Endothelial cell of umbilical vein (primary cell): ENCODE data around the gene A4GNT. TPM values are rescaled to one million over a fixed set of nuclear protein-coding genes. Genes with fewer than 3 reads are reported as not detected.

Experiments used
- BruUV-seq: library from RNA; stranded (reverse); fragments of 400-500 nt; replicated peaks from 2 replicates; lab custom pipeline; 2021; lab: Mats Ljungman, UMichigan
- CTCF ChIA-PET: fragments of 300-600, 350-600 bp; sonication (Branson Sonifier 250); formaldehyde crosslinking; loops from one replicate; lab custom pipeline; 2021; ENCODE audit warnings: antibody characterized with exemption, inconsistent platforms; lab: Charles Lee
- POLR2A ChIA-PET: fragments of 300-600, 350-600 bp; sonication (Branson Sonifier 250); formaldehyde crosslinking; loops from one replicate; lab custom pipeline; 2021; ENCODE audit warnings: antibody characterized with exemption, inconsistent platforms; lab: Charles Lee
- DNase-seq: peaks from one replicate; pipeline ENCODE4 v3.0.0-alpha.2; 2011; ENCODE audit warnings: low read depth, low spot score
- FAIRE-seq: peaks from 2 replicates; lab custom pipeline; 2011; peaks lifted over from hg19 to GRCh38; lab: Jason Lieb, UNC
- H2AFZ ChIP-seq: 2 replicates; pipeline ENCODE4 v1.6.0; 2012; ENCODE audit warnings: low read depth, low read length, control low read depth, inconsistent platforms
- H3K27ac ChIP-seq: 2 replicates; pipeline ENCODE4 v1.5.1; 2011; ENCODE audit warnings: low read depth, mild to moderate bottlenecking, control low read depth, low read length, moderate library complexity; ENCODE audit not compliant: insufficient read depth
- H3K27me3 ChIP-seq, 2 experiments: 2 replicates each; pipeline versions ENCODE4 v1.6.0 to v1.6.1; 2011; ENCODE audit warnings: low read length in 2 of 2, mixed read lengths in 1 of 2; ENCODE audit not compliant: control insufficient read depth in 2 of 2, insufficient read depth in 2 of 2
- H3K36me3 ChIP-seq, 2 experiments: 2 replicates in 1 of 2; 3 replicates in 1 of 2; pipeline ENCODE4 v1.5.1; 2011; ENCODE audit warnings: low read length in 2 of 2, mild to moderate bottlenecking in 1 of 2, moderate library complexity in 1 of 2; ENCODE audit not compliant: control insufficient read depth in 2 of 2, insufficient read depth in 2 of 2; ENCODE audit errors: extremely low read depth in 1 of 2
- H3K4me1 ChIP-seq: 3 replicates; pipeline ENCODE4 v1.5.1; 2011; ENCODE audit warnings: mild to moderate bottlenecking, low read length; ENCODE audit not compliant: control insufficient read depth, insufficient read depth; ENCODE audit errors: extremely low read depth
- H3K4me2 ChIP-seq: 2 replicates; pipeline ENCODE4 v1.6.1; 2011; ENCODE audit warnings: low read length, control low read depth, mixed read lengths; ENCODE audit not compliant: insufficient read depth
- H3K4me3 ChIP-seq, 3 experiments: fragments of 200-600 bp in 1 of 3; sonication (generic), shearing (Covaris generic) in 1 of 3; replicated peaks in 1 of 3; 2 replicates each; pipeline ENCODE4 v1.5.1; 2011 to 2016; ENCODE audit warnings: control low read depth in 3 of 3, low read length in 3 of 3, mild to moderate bottlenecking in 2 of 3, inconsistent platforms in 1 of 3, low read depth in 1 of 3, moderate library complexity in 1 of 3; ENCODE audit not compliant: insufficient read depth in 1 of 3
- H3K79me2 ChIP-seq: 2 replicates; pipeline ENCODE4 v1.6.0; 2012; ENCODE audit warnings: low read length, inconsistent platforms; ENCODE audit not compliant: control insufficient read depth, insufficient read depth
- H3K9ac ChIP-seq: replicated peaks from 2 replicates; pipeline ENCODE3; 2011; ENCODE audit warnings: low read length, control low read depth; ENCODE audit not compliant: insufficient read depth; ENCODE audit errors: extremely low read depth
- H3K9me1 ChIP-seq: replicated peaks from 3 replicates; pipeline ENCODE4 v1.6.0; 2011; ENCODE audit warnings: mild to moderate bottlenecking, low read length; ENCODE audit not compliant: control insufficient read depth, insufficient read depth; ENCODE audit errors: extremely low read depth
- H3K9me3 ChIP-seq: replicated peaks from 2 replicates; pipeline ENCODE4 v1.5.1; 2012; ENCODE audit warnings: low read length, inconsistent platforms; ENCODE audit not compliant: control insufficient read depth, insufficient read depth
- H4K20me1 ChIP-seq: replicated peaks from 2 replicates; pipeline ENCODE3; 2011; ENCODE audit warnings: mild to moderate bottlenecking, low read length; ENCODE audit not compliant: control insufficient read depth, insufficient read depth; ENCODE audit errors: extremely low read depth
- CTCF ChIP-seq, 2 donors: IDR thresholded peaks; 1 replicate in 1 of 2; 2 replicates in 1 of 2; pipeline ENCODE4 v1.5.1; 2011; ENCODE audit warnings: low read length in 2 of 2, mild to moderate bottlenecking in 2 of 2, moderate library complexity in 2 of 2, control low read depth in 1 of 2, inconsistent platforms in 1 of 2, low read depth in 1 of 2; ENCODE audit not compliant: insufficient read depth in 1 of 2; ENCODE audit errors: extremely low read depth in 1 of 2
- EZH2 ChIP-seq: IDR thresholded peaks from 2 replicates; pipeline ENCODE4 v1.6.1; 2012; ENCODE audit warnings: borderline replicate concordance, low read depth, mild to moderate bottlenecking, moderate library complexity, low read length, inconsistent platforms; ENCODE audit not compliant: severe bottlenecking
- FOS ChIP-seq: IDR thresholded peaks from 2 replicates; pipeline ENCODE4 v1.6.1; 2011; ENCODE audit warnings: mild to moderate bottlenecking, low read length, moderate library complexity, borderline replicate concordance; ENCODE audit not compliant: insufficient read depth
- GATA2 ChIP-seq: IDR thresholded peaks from 2 replicates; pipeline ENCODE4 v1.7.0; 2011; ENCODE audit warnings: low read depth, mild to moderate bottlenecking, moderate library complexity, mixed read lengths, low read length; ENCODE audit not compliant: insufficient read length, insufficient read depth
- JUN ChIP-seq: IDR thresholded peaks from 2 replicates; pipeline ENCODE4 v1.6.1; 2011; ENCODE audit warnings: borderline replicate concordance, low read depth; ENCODE audit not compliant: insufficient read length, insufficient read depth
- MAX ChIP-seq: IDR thresholded peaks from 2 replicates; pipeline ENCODE4 v1.6.1; 2011; ENCODE audit not compliant: insufficient read depth, insufficient read length
- MYC ChIP-seq: IDR thresholded peaks from one replicate; pipeline ENCODE4 v1.6.1; 2011; ENCODE audit warnings: mild to moderate bottlenecking, low read depth, low read length
- POLR2A ChIP-seq: IDR thresholded peaks from 2 replicates; pipeline ENCODE4 v1.6.1; 2012; ENCODE audit warnings: low read depth, mild to moderate bottlenecking, control low read depth, low read length
- POLR2AphosphoS5 ChIP-seq: IDR thresholded peaks from 2 replicates; pipeline ENCODE4 v1.6.1; 2012; ENCODE audit warnings: low read depth, mild to moderate bottlenecking, control low read depth, low read length, moderate library complexity; ENCODE audit not compliant: insufficient read depth
- dilution Hi-C: fragments of 300-500 bp; cut with MboI; formaldehyde crosslinking; loops from one replicate; pipeline ENCODE4 v1.15.0; 2019; ENCODE audit warnings: low sequenced_read_pairs; ENCODE audit not compliant: extremely low pct_ligation_motif_present
- intact Hi-C: fragments of 100-400 bp; cut with micrococcal nuclease; formaldehyde crosslinking; loops from one replicate; pipeline ENCODE4 v1.10.0; 2022
- polyA plus RNA-seq, 4 experiments: library from polyadenylated mRNA; depleted of rRNA in 3 of 4; stranded (reverse) in 3 of 4; unstranded in 1 of 4; fragments of >200 nt; gene quantifications; 2 replicates each; pipeline versions ENCODE4 v1.2.1 to v1.2.3, GENCODE V29; 2011 to 2012; ENCODE audit warnings: missing spikeins in 1 of 4
- total RNA-seq: library from RNA; stranded (reverse); gene quantifications from 2 replicates; pipeline ENCODE4 v1.2.3, GENCODE V29; 2021

Gene A4GNT
- total and polyA plus RNA-seq, 2 donors (not counting 3 experiments of a cell fraction or from before 2014, with no cell fraction given) = not detected

- POLR2A ChIA-PET = no interaction called here
- no peak for DNase-seq
- intact Hi-C loops = loop anchor here (2.0 kb wide), 1 partner anchor 60 kb away; the partner anchor contains the start of gene DBR1
Measured at GRCh38 chr3:138114431-138114918, 17.7 kb downstream of the A4GNT start.

More at GRCh38 chr3:138114431-138114918, 17.7 kb downstream of the A4GNT start:
- BruUV-seq = no TSS peak
- TF ChIP-seq CTCF (IDR thresholded peaks at IDR 0.05; ENCODE audit: extremely low read depth in 1 of 2, insufficient read depth in 1 of 2, low read depth in 1 of 2, low read length in 2 of 2) = no peak
- no peak for TF ChIP-seq POLR2A
- TF ChIP-seq EZH2 = no peak
- TF ChIP-seq GATA2 = no peak
- TF ChIP-seq MYC = no peak
- no peak for TF ChIP-seq JUN
- TF ChIP-seq FOS = no peak
- TF ChIP-seq MAX = no peak
- TF ChIP-seq POLR2AphosphoS5 = no peak
- peak overlapping the region; percentile 68 for H3K4me2 ChIP-seq
- peak overlapping the region; percentile 65 for H3K9ac ChIP-seq
- H2AFZ ChIP-seq = peak overlapping the region; percentile 77
- no peak for FAIRE-seq
- no peaks in the 10 kb centered on the region for H3K27me3 ChIP-seq
- peak overlapping the region; percentile 14 for H3K27ac ChIP-seq
- H3K9me1 ChIP-seq = no peaks in the 10 kb centered on the region
- peak overlapping the region; percentile 51 to 75 (median 52) for H3K4me3 ChIP-seq
- peaks cover 5% of the 10 kb centered on the region for H3K4me1 ChIP-seq
- H3K9me3 ChIP-seq = no peaks in the 10 kb centered on the region
- no peaks in the 10 kb centered on the region for H3K79me2 ChIP-seq
- CTCF ChIA-PET = interaction anchor here (1.3 kb wide), 1 partner anchor 28 kb away, joined by 3 read pairs; no protein-coding TSS in a partner anchor
- dilution Hi-C loops = no loop called here
- H4K20me1 ChIP-seq = no peaks in the 10 kb centered on the region
- H3K36me3 ChIP-seq = no peaks in the 10 kb centered on the region
